HG02571 (cell line): ENCODE results near the gene CAMKK1.
"Not testable (repeated sequence)": the region's sequence is repeated elsewhere in the genome, so short reads cannot be mapped to it uniquely, and the experiment has no call there.

Experiments used
- ATAC-seq: cut with Tn5 transposase; IDR thresholded peaks from one replicate; pipeline ENCODE4 v1.9.1; 2021; ENCODE audit warnings: mild to moderate bottlenecking, moderate library complexity; ENCODE audit not compliant: unreplicated experiment

The CAMKK1 gene

GRCh38 chr17:3880983-3881382, 11.9 kb downstream of the CAMKK1 start:
- ATAC-seq = no peak

GRCh38 chr17:3879591-3880417, 13.0 kb downstream of the CAMKK1 start:
- ATAC-seq = no peak

- ATAC-seq = no peak
Observed at GRCh38 chr17:3879186-3879585, 13.7 kb downstream of the CAMKK1 start.

- ATAC-seq = no peak
Observed at GRCh38 chr17:3877220-3877619, 15.6 kb downstream of the CAMKK1 start.

GRCh38 chr17:3875317-3875716, 17.5 kb downstream of the CAMKK1 start:
- ATAC-seq = no peak

GRCh38 chr17:3873862-3874261, 19.0 kb downstream of the CAMKK1 start:
- ATAC-seq = no peak

- no peak for ATAC-seq
Observed at GRCh38 chr17:3870871-3871306, 22.0 kb downstream of the CAMKK1 start.

GRCh38 chr17:3867606-3868005, 25.2 kb downstream of the CAMKK1 start:
- ATAC-seq = no peak

GRCh38 chr17:3867106-3867505, 25.7 kb downstream of the CAMKK1 start:
- no peak for ATAC-seq

- ATAC-seq = no peak
Observed at GRCh38 chr17:3866276-3866675, 26.6 kb downstream of the CAMKK1 start.

GRCh38 chr17:3865176-3865575, 27.7 kb downstream of the CAMKK1 start:
- no peak for ATAC-seq

- ATAC-seq = no peak
Observed at GRCh38 chr17:3864534-3864933, 28.3 kb downstream of the CAMKK1 start.

- ATAC-seq = no peak
Observed at GRCh38 chr17:3861761-3862681, 30.8 kb downstream of the CAMKK1 start.

- no peak for ATAC-seq
Observed at GRCh38 chr17:3860939-3861700, 31.7 kb downstream of the CAMKK1 start.

- no peak for ATAC-seq
Observed at GRCh38 chr17:3859940-3860339, 32.9 kb downstream of the CAMKK1 start.

GRCh38 chr17:3857261-3858105, 35.4 kb downstream of the CAMKK1 start:
- no peak for ATAC-seq

- not testable (repeated sequence) for ATAC-seq
Observed at GRCh38 chr17:3854204-3854603, 38.6 kb downstream of the CAMKK1 start.

- ATAC-seq = no peak
Observed at GRCh38 chr17:3852561-3852960, 40.3 kb downstream of the CAMKK1 start.

GRCh38 chr17:3851461-3852100, 41.3 kb downstream of the CAMKK1 start:
- ATAC-seq = no peak
